K562 (cell line): Measurements from ENCODE around the gene PHF21B. TPM values are rescaled to one million over a fixed set of nuclear protein-coding genes. Genes with fewer than 3 reads are reported as not detected.

Experiments
- ATAC-seq: fragments of 200-7000 bp; cut with Tn5 transposase; 3 replicates; pipeline ENCODE4 v1.9.1; 2020; ENCODE audit warnings: moderate library complexity
- BruUV-seq: library from RNA; stranded (reverse); fragments of 400-500 nt; replicated peaks from 2 replicates; lab custom pipeline; 2021; lab: Mats Ljungman, UMichigan
- CTCF ChIA-PET: fragments of 300-600 bp; formaldehyde crosslinking; extraction: SDS; loops from one replicate; lab custom pipeline; 2021; ENCODE audit warnings: low intra/inter-chr PET ratio; lab: Yijun Ruan, JAX
- POLR2A ChIA-PET: fragments of 300-600, 350-650 bp; sonication (Branson Sonifier 250); formaldehyde crosslinking; extraction: SDS; loops from one replicate; lab custom pipeline; 2021; ENCODE audit warnings: antibody characterized with exemption, inconsistent platforms; lab: Yijun Ruan, JAX
- DNase-seq, 4 experiments: peaks; one replicate each; pipeline versions ENCODE4 v3.0.0 to v3.0.0-alpha.2; 2011 to 2018; ENCODE audit warnings: low spot score in 3 of 4, mixed read lengths in 3 of 4; ENCODE audit errors: extremely low read depth in 1 of 4
- FAIRE-seq: peaks from 2 replicates; lab custom pipeline; 2011; peaks lifted over from hg19 to GRCh38; lab: Jason Lieb, UNC
- H2AFZ ChIP-seq: 2 replicates; pipeline ENCODE4 v1.6.0; 2011; ENCODE audit warnings: low read depth, low read length, control low read depth, inconsistent platforms
- H3K27ac ChIP-seq: fragments of 200-600 bp; 3 replicates; pipeline ENCODE4 v1.8.0; 2011; ENCODE audit warnings: low read depth, mild to moderate bottlenecking, control low read depth, inconsistent platforms, low read length, moderate library complexity, mixed read lengths; ENCODE audit errors: extremely low read depth
- H3K27me3 ChIP-seq, 2 experiments: fragments of 300-600 bp in 1 of 2; 2 replicates in 1 of 2; 3 replicates in 1 of 2; pipeline versions ENCODE4 v1.6.0 to v1.8.0; 2011; ENCODE audit warnings: inconsistent platforms in 2 of 2, low read length in 2 of 2, mild to moderate bottlenecking in 1 of 2, mixed read lengths in 1 of 2, moderate library complexity in 1 of 2; ENCODE audit not compliant: control insufficient read depth in 2 of 2, insufficient read depth in 2 of 2
- H3K36me3 ChIP-seq: fragments of 300-600 bp; 3 replicates; pipeline ENCODE4 v1.8.0; 2011; ENCODE audit warnings: mild to moderate bottlenecking, low read length, inconsistent platforms; ENCODE audit not compliant: control insufficient read depth, insufficient read depth
- H3K4me1 ChIP-seq, 2 experiments: fragments of 200-600 bp in 1 of 2; replicated peaks in 1 of 2; 2 replicates in 1 of 2; 3 replicates in 1 of 2; pipeline versions ENCODE4 v1.5.1 to v1.8.0; 2011; ENCODE audit warnings: inconsistent platforms in 2 of 2, low read length in 2 of 2, mild to moderate bottlenecking in 1 of 2, mixed read lengths in 1 of 2, moderate library complexity in 1 of 2; ENCODE audit not compliant: control insufficient read depth in 2 of 2, insufficient read depth in 2 of 2
- H3K4me2 ChIP-seq: 2 replicates; pipeline ENCODE4 v1.6.1; 2011; ENCODE audit warnings: low read length, control low read depth, inconsistent platforms, mixed read lengths; ENCODE audit not compliant: insufficient read depth
- H3K4me3 ChIP-seq: fragments of 200-600 bp; sonication (generic), shearing (Covaris generic); 2 replicates; pipeline ENCODE4 v1.5.1; 2016; ENCODE audit warnings: control low read depth, inconsistent platforms
- H3K79me2 ChIP-seq: fragments of 200-600 bp; 3 replicates; pipeline ENCODE4 v1.8.0; 2011; ENCODE audit warnings: low read length, inconsistent platforms; ENCODE audit not compliant: control insufficient read depth, insufficient read depth
- H3K9ac ChIP-seq, 2 experiments: 2 replicates each; pipeline versions ENCODE4 v1.6.0 to v1.6.1; 2011; ENCODE audit warnings: low read depth in 2 of 2, low read length in 2 of 2, control low read depth in 1 of 2, inconsistent platforms in 1 of 2, mild to moderate bottlenecking in 1 of 2, mixed read lengths in 1 of 2; ENCODE audit not compliant: insufficient read depth in 1 of 2
- H3K9me1 ChIP-seq: one replicate; pipeline ENCODE4 v1.6.0; 2011; ENCODE audit warnings: inconsistent platforms, mild to moderate bottlenecking, low read length, moderate library complexity; ENCODE audit not compliant: control insufficient read depth, insufficient read depth
- H3K9me3 ChIP-seq: replicated peaks from 2 replicates; pipeline ENCODE4 v1.5.1; 2011; ENCODE audit warnings: low read depth, low read length, inconsistent platforms; ENCODE audit not compliant: control insufficient read depth, insufficient read depth
- H4K20me1 ChIP-seq: replicated peaks from 2 replicates; pipeline ENCODE4 v1.6.1; 2011; ENCODE audit warnings: low read length, inconsistent platforms, mixed read lengths; ENCODE audit not compliant: control insufficient read depth, insufficient read depth
- CEBPB ChIP-seq: fragments of 450-650 bp; IDR thresholded peaks from 2 replicates; pipeline ENCODE4 v1.6.1; 2016; ENCODE audit warnings: missing genetic modification characterization, missing compliant biosample characterization
- GABPB2 ChIP-seq: fragments of 250-450 bp; sonication (Bioruptor Pico); conservative IDR thresholded peaks from 2 replicates; pipeline ENCODE4 v1.5.1; 2021; ENCODE audit warnings: mild to moderate bottlenecking
- GTF2A2 ChIP-seq: IDR thresholded peaks from 2 replicates; pipeline ENCODE4 v1.6.1; 2016; ENCODE audit warnings: mild to moderate bottlenecking, missing genetic modification characterization, missing compliant biosample characterization
- HDAC3 ChIP-seq: fragments of 450-650 bp; IDR thresholded peaks from 2 replicates; pipeline ENCODE4 v1.6.1; 2018; ENCODE audit warnings: borderline replicate concordance, mild to moderate bottlenecking, moderate library complexity; ENCODE audit not compliant: partially characterized antibody
- MTF1 ChIP-seq: fragments of 250-450 bp; sonication (Bioruptor Pico); IDR thresholded peaks from 2 replicates; pipeline ENCODE4 v1.9.0; 2021; ENCODE audit warnings: moderate library complexity, mild to moderate bottlenecking, inconsistent platforms, borderline replicate concordance
- TBP ChIP-seq: optimal IDR thresholded peaks from 2 replicates; pipeline ENCODE3; 2011; ENCODE audit warnings: low read depth, low read length, improper control_type of control experiment
- ZNF24 ChIP-seq: fragments of 450-650 bp; IDR thresholded peaks from 2 replicates; pipeline ENCODE4 v1.6.1; 2016
- ZNF57 ChIP-seq: fragments of 450-650 bp; formaldehyde crosslinking; IDR thresholded peaks from 2 replicates; pipeline ENCODE4 v1.4.0; 2020; ENCODE audit warnings: mild to moderate bottlenecking, moderate library complexity
- WGBS: fragments of 100-300 bp; shearing (Covaris generic); methylation state at CpG from one replicate; pipeline ENCODE4 v1.1.6; 2016; ENCODE audit warnings: low coverage, mixed read lengths; ENCODE audit not compliant: insufficient coverage; ENCODE audit errors: missing lambda C conversion rate; 5-methylcytosine and 5-hydroxymethylcytosine counted together
- in situ Hi-C: fragments of 300-500 bp; cut with MboI; formaldehyde crosslinking; loops from 4 replicates; pipeline ENCODE4 v1.15.0; 2018; ENCODE audit warnings: inconsistent platforms, mixed read lengths
- intact Hi-C: fragments of 100-400 bp; cut with micrococcal nuclease; formaldehyde crosslinking; loops from 2 replicates; pipeline ENCODE4 v1.14.2; 2022
- polyA plus RNA-seq, 8 experiments: library from polyadenylated mRNA; depleted of rRNA in 4 of 8; stranded (reverse) in 5 of 8; unstranded in 3 of 8; fragments of >200 nt; fragmentation: Nextera tagmentation in 2 of 8; fragmentation: Illumina TruSeq in 1 of 8; extraction: Ambion mirVana in 2 of 8; extraction: Trizol in 1 of 8; gene quantifications; 2 replicates each; pipeline versions ENCODE4 v1.2.1 to v1.2.3, GENCODE V29; 2011 to 2014; ENCODE audit warnings: inconsistent platforms in 1 of 8, missing spikeins in 1 of 8
- total RNA-seq, 7 experiments: library from RNA; depleted of rRNA in 6 of 7; stranded (reverse); fragments of >200 nt in 6 of 7; fragmentation: Illumina TruSeq in 2 of 7; extraction: Trizol in 2 of 7; gene quantifications; 2 replicates each; pipeline versions ENCODE4 v1.2.1 to v1.2.3, GENCODE V29; 2011 to 2021; ENCODE audit warnings: low replicate concordance in 1 of 7
- TF ChIP-seq, protein P1 (sequence below): IDR thresholded peaks from 2 replicates; pipeline ENCODE4 v1.6.1; 2016; ENCODE audit warnings: missing genetic modification characterization, missing compliant biosample characterization

PHF21B gene
- total and polyA plus RNA-seq, 9 of the 15 experiments (the other 6 are each of a cell fraction or from before 2014, with no cell fraction given): 0.04 TPM; not detected in 8

DNA sequence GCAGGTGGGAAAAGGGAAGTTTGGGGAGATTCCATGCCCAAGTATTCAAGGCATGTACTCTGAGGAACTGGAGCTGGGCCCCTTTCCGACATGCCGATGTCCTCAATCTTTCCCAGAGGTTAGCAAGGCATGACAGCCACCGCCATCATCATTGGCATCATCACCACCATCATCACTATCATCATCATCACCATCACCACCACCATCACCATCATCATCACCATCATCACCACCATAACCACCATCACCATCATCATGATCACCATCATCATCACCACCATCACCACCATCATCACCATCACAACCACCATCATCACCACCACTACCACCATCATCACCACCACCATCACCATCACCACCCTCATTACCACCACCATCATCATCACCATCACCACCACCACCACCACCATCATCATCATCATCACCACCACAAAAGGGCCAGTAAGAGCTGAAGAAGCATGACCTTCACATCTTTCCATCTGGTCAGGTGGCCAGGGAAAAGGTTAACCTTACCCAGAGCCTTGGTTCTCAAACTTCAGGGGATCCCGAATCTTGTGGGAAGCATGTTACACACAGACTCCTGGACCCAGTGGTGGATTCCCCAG lies 25.8 kb downstream of the PHF21B start:
- no peak overlapping the region for H3K4me3 ChIP-seq
- no peak overlapping the region for H3K4me2 ChIP-seq
- no peaks in the 10 kb centered on the region for H3K9me3 ChIP-seq
- ChIA-PET POLR2A (no interaction called here), CTCF (no interaction called here)
- H4K20me1 ChIP-seq: no peaks in the 10 kb centered on the region
- no peaks in the 10 kb centered on the region for H3K9me1 ChIP-seq
- no peak for FAIRE-seq
- H3K27me3 ChIP-seq: peaks cover 0 to 28% of the 10 kb centered on the region in 2 experiments; a peak in 2 of 5 replicates
- TF ChIP-seq ZNF24 (no peak), HDAC3 (no peak), ZNF57 (CRISPR knock-in tag) (no peak)
- TF ChIP-seq, all 486 proteins: peak for 0
- DNase-seq (no peak), ATAC-seq (no peak)
- intact Hi-C loops (no loop called here), in situ Hi-C loops (no loop called here)
- H2AFZ ChIP-seq: no peak overlapping the region
- 17% methylated on average over 1 of the region's 4 CpGs for WGBS
- no peaks in the 10 kb centered on the region for H3K79me2 ChIP-seq
- H3K9ac ChIP-seq: no peak overlapping the region
- H3K27ac ChIP-seq: no peak overlapping the region
- no TSS peak for BruUV-seq
- no peaks in the 10 kb centered on the region; a peak in 1 of 5 replicates for H3K4me1 ChIP-seq
- H3K36me3 ChIP-seq: no peaks in the 10 kb centered on the region

DNA sequence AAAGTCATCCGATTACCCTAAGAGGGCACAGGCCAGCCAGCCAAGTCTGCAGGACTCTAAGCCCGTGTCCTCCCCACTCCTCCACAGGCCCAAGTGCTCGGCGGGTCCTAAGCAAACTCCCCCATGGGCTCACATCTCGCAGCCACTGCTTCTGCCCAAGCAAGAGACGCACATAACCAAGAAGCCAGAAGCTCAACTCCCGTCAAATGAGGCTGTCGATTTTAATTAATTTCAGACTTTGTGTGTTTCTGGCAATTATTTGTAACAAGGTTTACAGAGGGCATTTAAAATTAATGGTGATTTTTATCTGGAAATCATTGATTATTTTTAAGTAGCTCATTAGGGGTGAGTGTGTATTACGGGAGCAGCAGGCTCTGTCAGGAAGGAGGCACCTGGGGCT lies 27.4 kb downstream of the PHF21B start:
- no peaks in the 10 kb centered on the region for H3K4me1 ChIP-seq
- H3K27me3 ChIP-seq: peaks cover 0 to 28% of the 10 kb centered on the region in 2 experiments; a peak in 2 of 5 replicates
- WGBS: 2% methylated on average over 9 of the region's 9 CpGs
- in situ Hi-C loops (no loop called here), intact Hi-C loops (no loop called here)
- no peak overlapping the region for H3K9ac ChIP-seq
- no peak overlapping the region for H3K4me3 ChIP-seq
- ATAC-seq (no peak), DNase-seq (no peak), FAIRE-seq (no peak)
- H3K9me1 ChIP-seq: no peaks in the 10 kb centered on the region
- no peak overlapping the region for H3K27ac ChIP-seq
- ChIA-PET POLR2A (interaction anchor here (0.7 kb wide), 1 partner anchor 28 kb away, joined by 3 read pairs; no protein-coding TSS in a partner anchor), CTCF (no interaction called here)
- H2AFZ ChIP-seq: no peak overlapping the region
- TF ChIP-seq MTF1 (CRISPR knock-in tag) (no peak), TBP (no peak), GABPB2 (no peak), CEBPB (tag) (no peak), GTF2A2 (tag) (no peak)
- TF ChIP-seq, protein P1, sequence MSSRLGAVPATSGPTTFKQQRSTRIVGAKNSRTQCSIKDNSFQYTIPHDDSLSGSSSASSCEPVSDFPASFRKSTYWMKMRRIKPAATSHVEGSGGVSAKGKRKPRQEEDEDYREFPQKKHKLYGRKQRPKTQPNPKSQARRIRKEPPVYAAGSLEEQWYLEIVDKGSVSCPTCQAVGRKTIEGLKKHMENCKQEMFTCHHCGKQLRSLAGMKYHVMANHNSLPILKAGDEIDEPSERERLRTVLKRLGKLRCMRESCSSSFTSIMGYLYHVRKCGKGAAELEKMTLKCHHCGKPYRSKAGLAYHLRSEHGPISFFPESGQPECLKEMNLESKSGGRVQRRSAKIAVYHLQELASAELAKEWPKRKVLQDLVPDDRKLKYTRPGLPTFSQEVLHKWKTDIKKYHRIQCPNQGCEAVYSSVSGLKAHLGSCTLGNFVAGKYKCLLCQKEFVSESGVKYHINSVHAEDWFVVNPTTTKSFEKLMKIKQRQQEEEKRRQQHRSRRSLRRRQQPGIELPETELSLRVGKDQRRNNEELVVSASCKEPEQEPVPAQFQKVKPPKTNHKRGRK (tag): no peak
- no peaks in the 10 kb centered on the region for H4K20me1 ChIP-seq
- H3K79me2 ChIP-seq: no peaks in the 10 kb centered on the region
- no peaks in the 10 kb centered on the region for H3K9me3 ChIP-seq
- H3K36me3 ChIP-seq: no peaks in the 10 kb centered on the region
- no TSS peak for BruUV-seq
- H3K4me2 ChIP-seq: no peak overlapping the region
